Tibial artery (tissue), 4 donors: ENCODE results near the gene NPEPL1.

Experiments used
- DNase-seq, 2 donors: peaks; one replicate each; pipeline ENCODE4 v3.0.0-alpha.2; 2019
- H3K27ac ChIP-seq, 2 donors: fragments of 200-600 bp; sonication (generic) in 1 of 2; 1 replicate in 1 of 2; 2 replicates in 1 of 2; pipeline ENCODE4 v1.5.1; 2018 to 2019; ENCODE audit warnings: mild to moderate bottlenecking in 1 of 2
- H3K27me3 ChIP-seq, 2 donors: fragments of 200-600 bp; sonication (generic) in 1 of 2; one replicate each; pipeline versions ENCODE4 v1.5.1 to v1.6.0; 2016 to 2019
- H3K36me3 ChIP-seq, 3 donors: fragments of 200-600 bp; sonication (generic) in 2 of 3; one replicate each; pipeline ENCODE4 v1.5.1; 2016 to 2019; ENCODE audit warnings: mild to moderate bottlenecking in 2 of 3
- H3K4me1 ChIP-seq, 4 donors: fragments of 200-600 bp; sonication (generic) in 2 of 4; 1 replicate in 3 of 4; 2 replicates in 1 of 4; pipeline ENCODE4 v1.5.1; 2016 to 2019
- H3K4me3 ChIP-seq, 2 donors: fragments of 200-600 bp; sonication (generic) in 1 of 2; 1 replicate in 1 of 2; 2 replicates in 1 of 2; pipeline ENCODE4 v1.5.1; 2018 to 2019; ENCODE audit warnings: mild to moderate bottlenecking in 2 of 2
- H3K9me3 ChIP-seq, 3 donors: fragments of 200-600 bp; sonication (generic) in 1 of 3; one replicate each; pipeline ENCODE4 v1.5.1; 2016 to 2019
- intact Hi-C: fragments of 100-400 bp; cut with DNase I; formaldehyde crosslinking; loops from one replicate; pipeline ENCODE4 v1.15.0; 2023; ENCODE audit warnings: low total_unique reads
- TF ChIP-seq, protein P1 (sequence below), 2 experiments: fragments of 200-600 bp in 1 of 2; fragments of 450-650 bp in 1 of 2; IDR thresholded peaks; one replicate each; pipeline ENCODE4 v1.5.1; 2017 to 2019; ENCODE audit warnings: antibody characterized with exemption in 2 of 2, mild to moderate bottlenecking in 1 of 2, moderate library complexity in 1 of 2

NPEPL1 gene

DNA sequence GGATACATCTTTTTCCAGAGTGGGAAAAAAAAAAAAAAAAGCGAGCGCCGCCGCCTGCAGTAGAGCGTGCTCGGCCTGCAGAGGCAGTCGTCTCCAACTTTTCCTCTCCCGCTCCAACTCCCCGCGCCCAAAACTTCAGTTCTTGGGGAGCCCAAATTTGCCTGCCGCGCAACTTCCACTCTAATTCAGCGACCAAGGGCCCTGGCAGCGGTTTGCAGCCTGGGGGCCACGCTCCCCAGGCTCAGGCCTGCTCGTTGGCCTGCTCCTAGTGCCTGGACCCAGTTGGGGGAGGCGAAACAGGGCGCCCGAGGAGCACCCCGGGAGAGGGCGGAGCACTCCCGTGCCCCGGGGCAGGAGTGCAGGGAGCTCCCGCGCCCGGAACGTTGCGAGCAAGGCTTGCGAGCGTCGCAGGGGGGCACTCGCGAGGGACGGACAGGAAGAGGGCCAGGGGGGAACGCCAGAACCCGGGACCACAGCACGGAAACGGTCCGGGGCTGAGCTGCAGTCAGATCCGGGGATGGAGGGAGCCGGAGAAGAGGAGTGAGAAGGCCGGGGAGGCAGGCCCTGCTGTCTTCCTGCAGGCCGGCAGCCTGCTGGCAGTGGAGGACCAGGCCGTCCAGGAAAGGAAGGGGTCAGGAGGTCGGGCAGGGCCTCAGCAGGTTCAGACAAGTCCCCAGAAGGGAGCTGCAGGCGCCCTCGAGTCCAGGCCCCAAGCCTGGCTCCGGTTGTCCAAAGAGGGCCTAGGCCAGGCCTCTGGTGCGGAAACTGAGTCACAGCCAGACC lies 41.6 kb upstream of the NPEPL1 start, which contains the start of gene STX16:
STX16 (plus strand) TSS at position 508 of the 783 bp plus-strand sequence. CDS start 724 bp downstream, outside the sequence.
- Histone ChIP-seq H3K36me3 (no peaks in the 10 kb centered on the region), H3K4me1 (peaks cover 0 to 66% (median 42%) of the 10 kb centered on the region in 4 donors), H3K27ac (peak within 1 kb of the TSS; percentile 88 to 91), H3K27me3 (no peaks in the 10 kb centered on the region), H3K9me3 (no peaks in the 10 kb centered on the region), H3K4me3 (peak within 1 kb of the TSS; percentile 72 to 92)
- peak; percentile 87 to 92 for DNase-seq
- TF ChIP-seq, protein P1, sequence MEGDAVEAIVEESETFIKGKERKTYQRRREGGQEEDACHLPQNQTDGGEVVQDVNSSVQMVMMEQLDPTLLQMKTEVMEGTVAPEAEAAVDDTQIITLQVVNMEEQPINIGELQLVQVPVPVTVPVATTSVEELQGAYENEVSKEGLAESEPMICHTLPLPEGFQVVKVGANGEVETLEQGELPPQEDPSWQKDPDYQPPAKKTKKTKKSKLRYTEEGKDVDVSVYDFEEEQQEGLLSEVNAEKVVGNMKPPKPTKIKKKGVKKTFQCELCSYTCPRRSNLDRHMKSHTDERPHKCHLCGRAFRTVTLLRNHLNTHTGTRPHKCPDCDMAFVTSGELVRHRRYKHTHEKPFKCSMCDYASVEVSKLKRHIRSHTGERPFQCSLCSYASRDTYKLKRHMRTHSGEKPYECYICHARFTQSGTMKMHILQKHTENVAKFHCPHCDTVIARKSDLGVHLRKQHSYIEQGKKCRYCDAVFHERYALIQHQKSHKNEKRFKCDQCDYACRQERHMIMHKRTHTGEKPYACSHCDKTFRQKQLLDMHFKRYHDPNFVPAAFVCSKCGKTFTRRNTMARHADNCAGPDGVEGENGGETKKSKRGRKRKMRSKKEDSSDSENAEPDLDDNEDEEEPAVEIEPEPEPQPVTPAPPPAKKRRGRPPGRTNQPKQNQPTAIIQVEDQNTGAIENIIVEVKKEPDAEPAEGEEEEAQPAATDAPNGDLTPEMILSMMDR (IDR thresholded peaks at IDR 0.05) = peak; percentile 49 to 68
- intact Hi-C loops = loop anchor here (1.0 to 2.0 kb wide), 2 partner anchors 41 to 414 kb away; partner anchors contain the start of gene NPEPL1

GRCh38 chr20:58651559-58651945 lies 41.0 kb upstream of the NPEPL1 start:
- intact Hi-C loops = loop anchor here (1.0 to 2.0 kb wide), 2 partner anchors 41 to 415 kb away; partner anchors contain the start of gene NPEPL1

GRCh38 chr20:58651946-58652605 lies 40.5 kb upstream of the NPEPL1 start:
- peak overlapping the region; percentile 72 to 92 for H3K4me3 ChIP-seq
- no peaks in the 10 kb centered on the region for H3K36me3 ChIP-seq
- H3K27ac ChIP-seq = peak overlapping the region; percentile 88 to 91
- H3K27me3 ChIP-seq = no peaks in the 10 kb centered on the region
- intact Hi-C loops = loop anchor here (1.0 to 2.0 kb wide), 2 partner anchors 40 to 415 kb away; partner anchors contain the start of gene NPEPL1
- TF ChIP-seq, protein P1 (IDR thresholded peaks at IDR 0.05) = no peak
- H3K4me1 ChIP-seq = peaks cover 0 to 75% (median 47%) of the 10 kb centered on the region in 4 donors
- H3K9me3 ChIP-seq = no peaks in the 10 kb centered on the region
- DNase-seq = peak in 1 of 2 donors; percentile 32

More at GRCh38 chr20:58651559-58651945, 41.0 kb upstream of the NPEPL1 start:
- H3K36me3 ChIP-seq = no peaks in the 10 kb centered on the region
- H3K4me3 ChIP-seq = peak overlapping the region; percentile 72 to 92
- DNase-seq = no peak
- TF ChIP-seq, protein P1 (IDR thresholded peaks at IDR 0.05) = no peak
- no peaks in the 10 kb centered on the region for H3K27me3 ChIP-seq
- H3K4me1 ChIP-seq = peaks cover 0 to 72% (median 47%) of the 10 kb centered on the region in 4 donors
- H3K9me3 ChIP-seq = no peaks in the 10 kb centered on the region
- peak overlapping the region; percentile 88 to 91 for H3K27ac ChIP-seq

GRCh38 chr20:58652606-58653294 lies 39.9 kb upstream of the NPEPL1 start:
- intact Hi-C loops = no loop called here
- no peaks in the 10 kb centered on the region for H3K36me3 ChIP-seq
- H3K27ac ChIP-seq = peak overlapping the region; percentile 88 to 91
- H3K27me3 ChIP-seq = no peaks in the 10 kb centered on the region
- peaks cover 0 to 75% (median 45%) of the 10 kb centered on the region in 4 donors for H3K4me1 ChIP-seq
- no peaks in the 10 kb centered on the region for H3K9me3 ChIP-seq
- TF ChIP-seq, protein P1 (IDR thresholded peaks at IDR 0.05) = no peak
- DNase-seq = no peak
- peak overlapping the region; percentile 72 to 92 for H3K4me3 ChIP-seq

GRCh38 chr20:58654337-58654736 lies 38.3 kb upstream of the NPEPL1 start:
- intact Hi-C loops = no loop called here
- TF ChIP-seq, protein P1 (IDR thresholded peaks at IDR 0.05) = no peak
- Histone ChIP-seq H3K27me3 (no peaks in the 10 kb centered on the region), H3K4me3 (no peak overlapping the region), H3K4me1 (peaks cover 0 to 71% (median 42%) of the 10 kb centered on the region in 4 donors), H3K36me3 (no peaks in the 10 kb centered on the region), H3K9me3 (no peaks in the 10 kb centered on the region), H3K27ac (no peak overlapping the region)
- no peak for DNase-seq
